Esophagus muscularis mucosa (tissue), 4 donors: Measurements from ENCODE around the gene MPRIP.

Experiments used
- CTCF ChIP-seq, 3 experiments: fragments of 200-600 bp in 2 of 3; fragments of 450-650 bp in 1 of 3; sonication (generic) in 2 of 3; IDR thresholded peaks; one replicate each; pipeline ENCODE4 v1.5.1; 2017 to 2019; ENCODE audit warnings: antibody characterized with exemption in 3 of 3, mild to moderate bottlenecking in 2 of 3, moderate library complexity in 1 of 3
- EP300 ChIP-seq: sonication (generic); formaldehyde crosslinking; IDR thresholded peaks from one replicate; pipeline ENCODE4 v1.6.1; 2017; ENCODE audit warnings: antibody characterized with exemption
- POLR2A ChIP-seq: fragments of 450-650 bp; IDR thresholded peaks from one replicate; pipeline ENCODE4 v1.6.1; 2017; ENCODE audit warnings: antibody characterized with exemption, moderate library complexity, mild to moderate bottlenecking, low read depth
- POLR2AphosphoS5 ChIP-seq, 2 donors: sonication (generic); formaldehyde crosslinking; IDR thresholded peaks; one replicate each; pipeline ENCODE4 v1.6.1; 2017; ENCODE audit warnings: antibody characterized with exemption in 2 of 2

GRCh38 chr17:17239832-17240231 lies 197.6 kb downstream of the MPRIP start:
- TF ChIP-seq CTCF (IDR thresholded peaks at IDR 0.05) (no peak), POLR2A (no peak), POLR2AphosphoS5 (IDR thresholded peaks at IDR 0.05) (no peak), EP300 (no peak)
